ENCODE measurements around the gene JAZF1. TPM values are rescaled to one million over a fixed set of nuclear protein-coding genes. Genes with fewer than 3 reads are reported as not detected.

JAZF1 gene
- total RNA-seq, 1 experiment from 2014 or later: 3.4 TPM

GRCh38 chr7:28005847-28006231, 174.8 kb downstream of the JAZF1 start:
- ChIA-PET RAD21 (ENCODE audit: low non-redundant PET in 1 of 2, low total read pairs in 2 of 2, uncharacterized antibody in 2 of 2, unreplicated experiment in 2 of 2) (no interaction called here), POLR2A (no interaction called here), CTCF (no interaction called here)
- TF ChIP-seq EZH2phosphoT487 (IDR thresholded peaks at IDR 0.05; ENCODE audit: borderline replicate concordance): no peak
- TF ChIP-seq CTCF (IDR thresholded peaks at IDR 0.05 in 2 of 3, conservative IDR thresholded peaks at IDR 0.05 in 1 of 3; ENCODE audit: borderline replicate concordance in 1 of 3, insufficient read depth in 1 of 3, low read depth in 2 of 3, low read length in 2 of 3): no peak
- TF ChIP-seq ATF3 (IDR thresholded peaks at IDR 0.05): no peak
- no peak for TF ChIP-seq POLR2AphosphoS5 (IDR thresholded peaks at IDR 0.05; ENCODE audit: low read depth, low read length)
- no peak for TF ChIP-seq CBX3 (IDR thresholded peaks at IDR 0.05; ENCODE audit: low read depth)
- TF ChIP-seq FOSL1 (IDR thresholded peaks at IDR 0.05; ENCODE audit: low read depth): no peak
- no peak for TF ChIP-seq EZH2 (IDR thresholded peaks at IDR 0.05)
- TF ChIP-seq ZFX (IDR thresholded peaks at IDR 0.05): no peak
- no peak for TF ChIP-seq YY1 (IDR thresholded peaks at IDR 0.05; ENCODE audit: extremely low read depth, insufficient replicate concordance, low read depth, low read length)
- no peak for TF ChIP-seq CEBPB (IDR thresholded peaks at IDR 0.05; ENCODE audit: low read depth)
- no peak for TF ChIP-seq TCF7L2 (IDR thresholded peaks at IDR 0.05; ENCODE audit: borderline replicate concordance, extremely low read depth, insufficient read depth, insufficient read length)
- no peak for TF ChIP-seq ZBTB33 (IDR thresholded peaks at IDR 0.05; ENCODE audit: extremely low read depth, insufficient replicate concordance, low read length)
- DNase-seq (ENCODE audit: low read depth, low spot score) (no peak), ATAC-seq (no peak)
- no peaks in the 10 kb centered on the region for H4K20me1 ChIP-seq (ENCODE audit: insufficient read depth)
- no peaks in the 10 kb centered on the region for H3K27me3 ChIP-seq (ENCODE audit: insufficient read depth, low read length)
- no peaks in the 10 kb centered on the region for H3K9me3 ChIP-seq (ENCODE audit: control insufficient read depth in 1 of 2, insufficient read depth in 1 of 2, low read depth in 1 of 2, low read length in 2 of 2)
- 0 out of 4 replicates have a peak, but pooled peaks cover 0 to 2% of the 10 kb centered on the region in 2 experiments for H3K4me1 ChIP-seq (ENCODE audit: control insufficient read depth in 1 of 2, insufficient read depth in 2 of 2, low read length in 2 of 2)
- no peak overlapping the region for H3K4me3 ChIP-seq (replicated peaks in 1 of 2; ENCODE audit: low read depth in 1 of 2, low read length in 2 of 2)
- H3K36me3 ChIP-seq (ENCODE audit: control insufficient read depth in 1 of 2, insufficient read depth in 2 of 2, low read length in 2 of 2): no peaks in the 10 kb centered on the region
- no TSS peak for BruUV-seq (replicated peaks)
- no peak overlapping the region for H3K27ac ChIP-seq (ENCODE audit: low read depth, low read length)
- no peaks in the 10 kb centered on the region for H3K79me2 ChIP-seq (ENCODE audit: insufficient read depth, low read length)
- H3K9ac ChIP-seq (ENCODE audit: low read length): no peak overlapping the region
- no peak overlapping the region for H3K4me2 ChIP-seq (ENCODE audit: low read length)
- intact Hi-C loops (cut with micrococcal nuclease): no loop called here
- no peaks in the 10 kb centered on the region for H3K9me2 ChIP-seq (ENCODE audit: insufficient read depth)
- no peak overlapping the region for H2AFZ ChIP-seq (ENCODE audit: low read depth, low read length, poor library complexity, severe bottlenecking)
